GM03348 (cell line): ENCODE results near the gene DNAI2.
"Not testable (repeated sequence)": the region's sequence is repeated elsewhere in the genome, so short reads cannot be mapped to it uniquely, and the experiment has no call there.

Experiments used
- DNase-seq: peaks from one replicate; pipeline ENCODE4 v3.0.0; 2012; ENCODE audit warnings: low spot score

The DNAI2 gene

GRCh38 chr17:74274709-74275340 is 791 bp downstream of the DNAI2 start:
- no peak for DNase-seq

- no peak for DNase-seq
Measured at GRCh38 chr17:74276051-74276476, 2.0 kb downstream of the DNAI2 start.

- no peak for DNase-seq
Measured at GRCh38 chr17:74276541-74277009, 2.5 kb downstream of the DNAI2 start.

GRCh38 chr17:74277935-74278334 is 3.9 kb downstream of the DNAI2 start:
- no peak for DNase-seq

GRCh38 chr17:74279617-74280016 is 5.6 kb downstream of the DNAI2 start:
- DNase-seq, result not testable (repeated sequence)

GRCh38 chr17:74280093-74280513 is 6.1 kb downstream of the DNAI2 start:
- DNase-seq, result no peak

- DNase-seq, result no peak
Measured at GRCh38 chr17:74281799-74282198, 7.8 kb downstream of the DNAI2 start.

- DNase-seq, result not testable (repeated sequence)
Measured at GRCh38 chr17:74282274-74282586, 8.2 kb downstream of the DNAI2 start.

GRCh38 chr17:74282587-74283370 is 8.7 kb downstream of the DNAI2 start:
- no peak for DNase-seq

- no peak for DNase-seq
Measured at GRCh38 chr17:74283371-74283673, 9.3 kb downstream of the DNAI2 start.

- DNase-seq, result no peak
Measured at GRCh38 chr17:74287031-74287602, 13.1 kb downstream of the DNAI2 start.

- no peak for DNase-seq
Measured at GRCh38 chr17:74288785-74289184, 14.8 kb downstream of the DNAI2 start.

GRCh38 chr17:74289688-74290087 is 15.7 kb downstream of the DNAI2 start:
- DNase-seq, result no peak

- DNase-seq, result no peak
Measured at GRCh38 chr17:74290340-74290739, 16.3 kb downstream of the DNAI2 start.

GRCh38 chr17:74292495-74292894 is 18.5 kb downstream of the DNAI2 start:
- DNase-seq, result no peak

- DNase-seq, result no peak
Measured at GRCh38 chr17:74295625-74296547, 21.9 kb downstream of the DNAI2 start.

GRCh38 chr17:74296548-74296936 is 22.5 kb downstream of the DNAI2 start:
- peak; percentile 44 for DNase-seq

GRCh38 chr17:74297941-74298340 is 23.9 kb downstream of the DNAI2 start:
- DNase-seq, result no peak

GRCh38 chr17:74298778-74299177 is 24.7 kb downstream of the DNAI2 start:
- DNase-seq, result no peak

GRCh38 chr17:74299226-74300009 is 25.4 kb downstream of the DNAI2 start:
- DNase-seq, result no peak

- no peak for DNase-seq
Measured at GRCh38 chr17:74303305-74303704, 29.3 kb downstream of the DNAI2 start.

GRCh38 chr17:74304184-74304583 is 30.1 kb downstream of the DNAI2 start:
- no peak for DNase-seq
